WTC11 (cell line): ENCODE results near the gene BDH2. TPM values are rescaled to one million over a fixed set of nuclear protein-coding genes. Genes with fewer than 3 reads are reported as not detected.

Source experiments
- ATAC-seq: fragments of 200-7000 bp; cut with Tn5 transposase; 2 replicates; pipeline ENCODE4 v1.10.0; 2021; ENCODE audit warnings: mild to moderate bottlenecking, moderate library complexity
- CTCF ChIA-PET: fragments of 300-600 bp; sonication (Branson Sonifier 250); formaldehyde crosslinking; loops from one replicate; lab custom pipeline; 2021; ENCODE audit warnings: antibody characterized with exemption; lab: Charles Lee
- POLR2A ChIA-PET: fragments of 350-600 bp; sonication (Branson Sonifier 250); formaldehyde crosslinking; loops from one replicate; lab custom pipeline; 2021; ENCODE audit warnings: antibody characterized with exemption; lab: Charles Lee
- DNase-seq: peaks from one replicate; pipeline ENCODE4 v3.0.0; 2021; ENCODE audit warnings: low spot score
- H3K27ac Mint-ChIP-seq: 2 replicates; pipeline ENCODE4 v1.8.0; 2021; ENCODE audit warnings: mixed read lengths
- H3K27me3 Mint-ChIP-seq: 2 replicates; pipeline ENCODE4 v1.8.0; 2021; ENCODE audit warnings: low read depth, mild to moderate bottlenecking, moderate library complexity, mixed read lengths
- H3K36me3 Mint-ChIP-seq: 2 replicates; pipeline ENCODE4 v1.8.0; 2021; ENCODE audit warnings: mixed read lengths
- H3K4me1 Mint-ChIP-seq: 2 replicates; pipeline ENCODE4 v1.8.0; 2022; ENCODE audit warnings: mixed read lengths
- H3K4me3 Mint-ChIP-seq: 2 replicates; pipeline ENCODE4 v1.8.0; 2021; ENCODE audit warnings: mild to moderate bottlenecking, moderate library complexity, mixed read lengths
- H3K9me3 Mint-ChIP-seq: 2 replicates; pipeline ENCODE4 v1.8.0; 2021; ENCODE audit warnings: mixed read lengths
- EMX1 ChIP-seq: fragments of 250-450 bp; sonication (Bioruptor Pico); IDR thresholded peaks from 2 replicates; pipeline ENCODE4 v1.8.0; 2021; ENCODE audit warnings: mild to moderate bottlenecking
- HMGA2 ChIP-seq: fragments of 250-450 bp; sonication (Bioruptor Pico); IDR thresholded peaks from 2 replicates; pipeline ENCODE4 v1.4.0; 2021; ENCODE audit warnings: mild to moderate bottlenecking, moderate library complexity
- JAZF1 ChIP-seq: fragments of 250-450 bp; sonication (Bioruptor Pico); IDR thresholded peaks from 2 replicates; pipeline ENCODE4 v1.9.0; 2021; ENCODE audit warnings: moderate library complexity, mild to moderate bottlenecking, inconsistent platforms
- NFATC4 ChIP-seq: fragments of 250-450 bp; sonication (Bioruptor Pico); IDR thresholded peaks from 2 replicates; pipeline ENCODE4 v1.9.0; 2021; ENCODE audit warnings: mild to moderate bottlenecking
- NR1H2 ChIP-seq: sonication (generic); formaldehyde crosslinking; IDR thresholded peaks from 2 replicates; pipeline ENCODE4 v1.9.0; 2021; ENCODE audit warnings: mild to moderate bottlenecking, moderate library complexity, missing genetic modification reagents
- OVOL2 ChIP-seq: fragments of 250-450 bp; sonication (Bioruptor Pico); IDR thresholded peaks from 2 replicates; pipeline ENCODE4 v1.9.0; 2021; ENCODE audit warnings: mild to moderate bottlenecking, borderline replicate concordance
- PRRX2 ChIP-seq: fragments of 250-450 bp; sonication (Bioruptor Pico); IDR thresholded peaks from 2 replicates; pipeline ENCODE4 v1.8.0; 2021; ENCODE audit warnings: mild to moderate bottlenecking
- RORB ChIP-seq: fragments of 250-450 bp; sonication (Bioruptor Pico); IDR thresholded peaks from 2 replicates; pipeline ENCODE4 v1.9.0; 2021; ENCODE audit warnings: mild to moderate bottlenecking
- ZBTB21 ChIP-seq: sonication (generic); formaldehyde crosslinking; IDR thresholded peaks from 2 replicates; pipeline ENCODE4 v1.8.1; 2023; ENCODE audit warnings: mild to moderate bottlenecking, missing genetic modification reagents, borderline replicate concordance
- ZNF138 ChIP-seq: sonication (generic); formaldehyde crosslinking; conservative IDR thresholded peaks from 2 replicates; pipeline ENCODE4 v1.8.1; 2022; ENCODE audit warnings: mild to moderate bottlenecking, moderate library complexity, missing genetic modification reagents
- ZNF263 ChIP-seq: sonication (generic); formaldehyde crosslinking; IDR thresholded peaks from 2 replicates; pipeline ENCODE4 v1.8.1; 2022; ENCODE audit warnings: low read depth, mild to moderate bottlenecking, moderate library complexity, missing genetic modification reagents
- ZNF317 ChIP-seq: sonication (generic); formaldehyde crosslinking; IDR thresholded peaks from 2 replicates; pipeline ENCODE4 v1.8.1; 2023; ENCODE audit warnings: low read depth, mild to moderate bottlenecking, moderate library complexity, missing genetic modification reagents, borderline replicate concordance
- ZNF671 ChIP-seq: fragments of 250-450 bp; sonication (Bioruptor Pico); IDR thresholded peaks from 2 replicates; pipeline ENCODE4 v1.8.0; 2021; ENCODE audit warnings: mild to moderate bottlenecking
- total RNA-seq: library from RNA; stranded (reverse); gene quantifications from 3 replicates; pipeline ENCODE4 v1.2.3, GENCODE V29; 2021
- TF ChIP-seq, protein P1 (sequence below): sonication (generic); formaldehyde crosslinking; IDR thresholded peaks from 2 replicates; pipeline ENCODE4 v1.8.0; 2023; ENCODE audit warnings: missing genetic modification reagents, mild to moderate bottlenecking, borderline replicate concordance
- TF ChIP-seq, protein P2 (sequence below): sonication (generic); formaldehyde crosslinking; IDR thresholded peaks from 2 replicates; pipeline ENCODE4 v1.8.1; 2022; ENCODE audit warnings: low read depth, mild to moderate bottlenecking, moderate library complexity, missing genetic modification reagents, borderline replicate concordance
- TF ChIP-seq, protein P3 (sequence below): sonication (generic); formaldehyde crosslinking; IDR thresholded peaks from 2 replicates; pipeline ENCODE4 v1.8.1; 2023; ENCODE audit warnings: mild to moderate bottlenecking, moderate library complexity, missing genetic modification reagents
- TF ChIP-seq, protein P4 (sequence below): sonication (generic); formaldehyde crosslinking; IDR thresholded peaks from 2 replicates; pipeline ENCODE4 v1.8.1; 2023; ENCODE audit warnings: mild to moderate bottlenecking, missing genetic modification reagents, moderate library complexity
- TF ChIP-seq, protein P5 (sequence below): fragments of 250-450 bp; sonication (Bioruptor Pico); IDR thresholded peaks from 2 replicates; pipeline ENCODE4 v1.9.0; 2021; ENCODE audit warnings: mild to moderate bottlenecking
- TF ChIP-seq, protein P6 (sequence below): fragments of 250-450 bp; sonication (Bioruptor Pico); IDR thresholded peaks from 2 replicates; pipeline ENCODE4 v1.9.0; 2021; ENCODE audit warnings: moderate library complexity, mild to moderate bottlenecking, inconsistent platforms, borderline replicate concordance
- TF ChIP-seq, protein P7 (sequence below): sonication (generic); formaldehyde crosslinking; conservative IDR thresholded peaks from 2 replicates; pipeline ENCODE4 v1.8.1; 2022; ENCODE audit warnings: mild to moderate bottlenecking, missing genetic modification reagents

BDH2 gene
- total RNA-seq, 1 experiment from 2014 or later: 39.6 TPM

DNA sequence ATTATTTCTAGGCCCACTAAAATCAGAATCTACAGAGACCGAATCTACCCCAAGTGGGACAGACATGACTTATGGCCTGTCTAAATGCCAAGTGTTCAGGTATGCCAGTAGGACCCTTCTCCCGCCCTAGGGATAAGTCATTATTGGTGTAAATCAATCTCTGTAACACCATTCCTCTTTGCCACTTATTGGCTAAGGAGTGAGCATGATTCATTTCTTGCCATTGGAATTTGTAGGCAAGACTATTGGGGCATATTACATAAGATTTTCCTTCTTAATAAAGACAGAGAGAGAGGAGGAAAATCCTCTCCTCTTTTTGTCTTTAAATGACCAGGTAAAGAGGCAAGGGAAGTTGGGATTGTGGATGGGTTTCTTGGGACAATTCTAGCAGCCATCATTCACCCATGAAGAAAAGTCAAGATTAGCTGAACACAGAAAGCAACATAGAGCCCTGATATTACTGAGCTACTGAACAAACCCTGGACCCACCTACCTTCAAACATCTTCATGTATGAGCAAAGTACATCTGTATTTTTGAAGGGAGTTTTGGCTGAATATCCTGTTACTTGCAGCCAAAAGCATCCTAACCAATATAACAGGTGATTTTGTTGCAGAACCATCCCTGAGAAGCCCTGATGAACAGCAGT lies 25.7 kb downstream of the BDH2 start:
- no peak overlapping the region for H3K4me3 Mint-ChIP-seq
- H3K4me1 Mint-ChIP-seq: peaks cover 23% of the 10 kb centered on the region
- TF ChIP-seq, protein P1, sequence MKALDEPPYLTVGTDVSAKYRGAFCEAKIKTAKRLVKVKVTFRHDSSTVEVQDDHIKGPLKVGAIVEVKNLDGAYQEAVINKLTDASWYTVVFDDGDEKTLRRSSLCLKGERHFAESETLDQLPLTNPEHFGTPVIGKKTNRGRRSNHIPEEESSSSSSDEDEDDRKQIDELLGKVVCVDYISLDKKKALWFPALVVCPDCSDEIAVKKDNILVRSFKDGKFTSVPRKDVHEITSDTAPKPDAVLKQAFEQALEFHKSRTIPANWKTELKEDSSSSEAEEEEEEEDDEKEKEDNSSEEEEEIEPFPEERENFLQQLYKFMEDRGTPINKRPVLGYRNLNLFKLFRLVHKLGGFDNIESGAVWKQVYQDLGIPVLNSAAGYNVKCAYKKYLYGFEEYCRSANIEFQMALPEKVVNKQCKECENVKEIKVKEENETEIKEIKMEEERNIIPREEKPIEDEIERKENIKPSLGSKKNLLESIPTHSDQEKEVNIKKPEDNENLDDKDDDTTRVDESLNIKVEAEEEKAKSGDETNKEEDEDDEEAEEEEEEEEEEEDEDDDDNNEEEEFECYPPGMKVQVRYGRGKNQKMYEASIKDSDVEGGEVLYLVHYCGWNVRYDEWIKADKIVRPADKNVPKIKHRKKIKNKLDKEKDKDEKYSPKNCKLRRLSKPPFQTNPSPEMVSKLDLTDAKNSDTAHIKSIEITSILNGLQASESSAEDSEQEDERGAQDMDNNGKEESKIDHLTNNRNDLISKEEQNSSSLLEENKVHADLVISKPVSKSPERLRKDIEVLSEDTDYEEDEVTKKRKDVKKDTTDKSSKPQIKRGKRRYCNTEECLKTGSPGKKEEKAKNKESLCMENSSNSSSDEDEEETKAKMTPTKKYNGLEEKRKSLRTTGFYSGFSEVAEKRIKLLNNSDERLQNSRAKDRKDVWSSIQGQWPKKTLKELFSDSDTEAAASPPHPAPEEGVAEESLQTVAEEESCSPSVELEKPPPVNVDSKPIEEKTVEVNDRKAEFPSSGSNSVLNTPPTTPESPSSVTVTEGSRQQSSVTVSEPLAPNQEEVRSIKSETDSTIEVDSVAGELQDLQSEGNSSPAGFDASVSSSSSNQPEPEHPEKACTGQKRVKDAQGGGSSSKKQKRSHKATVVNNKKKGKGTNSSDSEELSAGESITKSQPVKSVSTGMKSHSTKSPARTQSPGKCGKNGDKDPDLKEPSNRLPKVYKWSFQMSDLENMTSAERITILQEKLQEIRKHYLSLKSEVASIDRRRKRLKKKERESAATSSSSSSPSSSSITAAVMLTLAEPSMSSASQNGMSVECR (CRISPR knock-in tag): no peak
- TF ChIP-seq, protein P2, sequence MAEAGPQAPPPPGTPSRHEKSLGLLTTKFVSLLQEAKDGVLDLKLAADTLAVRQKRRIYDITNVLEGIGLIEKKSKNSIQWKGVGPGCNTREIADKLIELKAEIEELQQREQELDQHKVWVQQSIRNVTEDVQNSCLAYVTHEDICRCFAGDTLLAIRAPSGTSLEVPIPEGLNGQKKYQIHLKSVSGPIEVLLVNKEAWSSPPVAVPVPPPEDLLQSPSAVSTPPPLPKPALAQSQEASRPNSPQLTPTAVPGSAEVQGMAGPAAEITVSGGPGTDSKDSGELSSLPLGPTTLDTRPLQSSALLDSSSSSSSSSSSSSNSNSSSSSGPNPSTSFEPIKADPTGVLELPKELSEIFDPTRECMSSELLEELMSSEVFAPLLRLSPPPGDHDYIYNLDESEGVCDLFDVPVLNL (CRISPR knock-in tag): no peak
- TF ChIP-seq, protein P3, sequence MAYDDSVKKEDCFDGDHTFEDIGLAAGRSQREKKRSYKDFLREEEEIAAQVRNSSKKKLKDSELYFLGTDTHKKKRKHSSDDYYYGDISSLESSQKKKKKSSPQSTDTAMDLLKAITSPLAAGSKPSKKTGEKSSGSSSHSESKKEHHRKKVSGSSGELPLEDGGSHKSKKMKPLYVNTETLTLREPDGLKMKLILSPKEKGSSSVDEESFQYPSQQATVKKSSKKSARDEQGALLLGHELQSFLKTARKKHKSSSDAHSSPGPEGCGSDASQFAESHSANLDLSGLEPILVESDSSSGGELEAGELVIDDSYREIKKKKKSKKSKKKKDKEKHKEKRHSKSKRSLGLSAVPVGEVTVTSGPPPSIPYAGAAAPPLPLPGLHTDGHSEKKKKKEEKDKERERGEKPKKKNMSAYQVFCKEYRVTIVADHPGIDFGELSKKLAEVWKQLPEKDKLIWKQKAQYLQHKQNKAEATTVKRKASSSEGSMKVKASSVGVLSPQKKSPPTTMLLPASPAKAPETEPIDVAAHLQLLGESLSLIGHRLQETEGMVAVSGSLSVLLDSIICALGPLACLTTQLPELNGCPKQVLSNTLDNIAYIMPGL (CRISPR knock-in tag): no peak
- TF ChIP-seq RORB (CRISPR knock-in tag): no peak
- no peak for TF ChIP-seq NR1H2
- no peak for TF ChIP-seq OVOL2 (CRISPR knock-in tag)
- no peak for TF ChIP-seq NFATC4 (CRISPR knock-in tag)
- TF ChIP-seq ZNF138 (CRISPR knock-in tag): no peak
- TF ChIP-seq ZNF263: no peak
- no peak for TF ChIP-seq JAZF1 (CRISPR knock-in tag)
- TF ChIP-seq ZNF671 (CRISPR knock-in tag): no peak
- no peak for TF ChIP-seq ZNF317 (CRISPR knock-in tag)
- TF ChIP-seq EMX1: no peak
- TF ChIP-seq ZBTB21 (CRISPR knock-in tag): no peak
- TF ChIP-seq, protein P4, sequence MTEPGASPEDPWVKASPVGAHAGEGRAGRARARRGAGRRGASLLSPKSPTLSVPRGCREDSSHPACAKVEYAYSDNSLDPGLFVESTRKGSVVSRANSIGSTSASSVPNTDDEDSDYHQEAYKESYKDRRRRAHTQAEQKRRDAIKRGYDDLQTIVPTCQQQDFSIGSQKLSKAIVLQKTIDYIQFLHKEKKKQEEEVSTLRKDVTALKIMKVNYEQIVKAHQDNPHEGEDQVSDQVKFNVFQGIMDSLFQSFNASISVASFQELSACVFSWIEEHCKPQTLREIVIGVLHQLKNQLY: no peak
- no peak for TF ChIP-seq HMGA2 (CRISPR knock-in tag)
- no peak for TF ChIP-seq PRRX2
- TF ChIP-seq, protein P5, sequence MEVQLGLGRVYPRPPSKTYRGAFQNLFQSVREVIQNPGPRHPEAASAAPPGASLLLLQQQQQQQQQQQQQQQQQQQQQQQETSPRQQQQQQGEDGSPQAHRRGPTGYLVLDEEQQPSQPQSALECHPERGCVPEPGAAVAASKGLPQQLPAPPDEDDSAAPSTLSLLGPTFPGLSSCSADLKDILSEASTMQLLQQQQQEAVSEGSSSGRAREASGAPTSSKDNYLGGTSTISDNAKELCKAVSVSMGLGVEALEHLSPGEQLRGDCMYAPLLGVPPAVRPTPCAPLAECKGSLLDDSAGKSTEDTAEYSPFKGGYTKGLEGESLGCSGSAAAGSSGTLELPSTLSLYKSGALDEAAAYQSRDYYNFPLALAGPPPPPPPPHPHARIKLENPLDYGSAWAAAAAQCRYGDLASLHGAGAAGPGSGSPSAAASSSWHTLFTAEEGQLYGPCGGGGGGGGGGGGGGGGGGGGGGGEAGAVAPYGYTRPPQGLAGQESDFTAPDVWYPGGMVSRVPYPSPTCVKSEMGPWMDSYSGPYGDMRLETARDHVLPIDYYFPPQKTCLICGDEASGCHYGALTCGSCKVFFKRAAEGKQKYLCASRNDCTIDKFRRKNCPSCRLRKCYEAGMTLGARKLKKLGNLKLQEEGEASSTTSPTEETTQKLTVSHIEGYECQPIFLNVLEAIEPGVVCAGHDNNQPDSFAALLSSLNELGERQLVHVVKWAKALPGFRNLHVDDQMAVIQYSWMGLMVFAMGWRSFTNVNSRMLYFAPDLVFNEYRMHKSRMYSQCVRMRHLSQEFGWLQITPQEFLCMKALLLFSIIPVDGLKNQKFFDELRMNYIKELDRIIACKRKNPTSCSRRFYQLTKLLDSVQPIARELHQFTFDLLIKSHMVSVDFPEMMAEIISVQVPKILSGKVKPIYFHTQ (CRISPR knock-in tag): no peak
- TF ChIP-seq, protein P6, sequence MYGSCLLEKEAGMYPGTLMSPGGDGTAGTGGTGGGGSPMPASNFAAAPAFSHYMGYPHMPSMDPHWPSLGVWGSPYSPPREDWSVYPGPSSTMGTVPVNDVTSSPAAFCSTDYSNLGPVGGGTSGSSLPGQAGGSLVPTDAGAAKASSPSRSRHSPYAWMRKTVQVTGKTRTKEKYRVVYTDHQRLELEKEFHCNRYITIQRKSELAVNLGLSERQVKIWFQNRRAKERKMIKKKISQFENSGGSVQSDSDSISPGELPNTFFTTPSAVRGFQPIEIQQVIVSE (CRISPR knock-in tag): no peak
- TF ChIP-seq, protein P7, sequence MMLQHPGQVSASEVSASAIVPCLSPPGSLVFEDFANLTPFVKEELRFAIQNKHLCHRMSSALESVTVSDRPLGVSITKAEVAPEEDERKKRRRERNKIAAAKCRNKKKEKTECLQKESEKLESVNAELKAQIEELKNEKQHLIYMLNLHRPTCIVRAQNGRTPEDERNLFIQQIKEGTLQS (CRISPR knock-in tag): no peak
- no peaks in the 10 kb centered on the region for H3K36me3 Mint-ChIP-seq
- CTCF ChIA-PET: interaction anchor here (1.5 kb wide), 1 partner anchor 26 kb away, joined by 4 read pairs; no protein-coding TSS in a partner anchor
- peaks cover 41% of the 10 kb centered on the region for H3K27me3 Mint-ChIP-seq
- no peak overlapping the region for H3K27ac Mint-ChIP-seq
- POLR2A ChIA-PET: no interaction called here
- H3K9me3 Mint-ChIP-seq: no peaks in the 10 kb centered on the region
- ATAC-seq (no peak), DNase-seq (no peak)
